GM12873 (cell line): ENCODE data around the gene SKP1.

Experiments used
- CTCF ChIP-seq: IDR thresholded peaks from 2 replicates; pipeline ENCODE4 v1.5.1; 2012; ENCODE audit warnings: low read depth, mild to moderate bottlenecking, moderate library complexity, low read length, control low read depth; ENCODE audit not compliant: insufficient read depth; ENCODE audit errors: missing control alignments

The SKP1 gene

DNA sequence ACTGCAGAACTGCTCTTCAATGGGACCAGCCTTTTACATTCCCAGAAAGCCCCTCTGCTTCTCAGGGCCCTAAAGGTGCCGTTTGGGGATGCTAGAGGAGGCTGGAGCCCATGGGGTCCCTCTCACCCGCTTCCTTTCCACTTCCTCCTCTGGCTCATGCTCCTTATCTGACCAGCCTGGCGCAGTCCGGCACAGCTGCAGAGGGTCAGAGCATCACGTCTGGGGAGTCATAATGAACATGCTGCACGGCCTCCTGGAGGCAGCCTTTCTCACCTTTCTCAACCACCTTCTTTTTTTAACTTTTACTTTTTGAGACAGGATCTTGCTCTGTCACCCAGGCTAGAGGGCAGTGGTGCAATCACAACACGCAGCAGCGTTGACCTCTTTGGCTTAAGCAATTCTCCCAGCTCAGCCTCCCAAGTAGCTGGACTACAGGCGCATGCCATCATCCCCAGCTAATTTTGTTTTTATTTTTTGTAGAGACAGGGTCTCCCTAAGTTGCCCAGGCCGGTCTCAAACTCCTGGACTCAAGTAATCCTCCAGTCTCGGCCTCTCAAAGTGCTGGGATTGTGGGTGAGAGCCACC lies 77.4 kb downstream of the SKP1 start:
- peak; percentile 8 for TF ChIP-seq CTCF
